ENCODE data around the gene USP21.

DNA sequence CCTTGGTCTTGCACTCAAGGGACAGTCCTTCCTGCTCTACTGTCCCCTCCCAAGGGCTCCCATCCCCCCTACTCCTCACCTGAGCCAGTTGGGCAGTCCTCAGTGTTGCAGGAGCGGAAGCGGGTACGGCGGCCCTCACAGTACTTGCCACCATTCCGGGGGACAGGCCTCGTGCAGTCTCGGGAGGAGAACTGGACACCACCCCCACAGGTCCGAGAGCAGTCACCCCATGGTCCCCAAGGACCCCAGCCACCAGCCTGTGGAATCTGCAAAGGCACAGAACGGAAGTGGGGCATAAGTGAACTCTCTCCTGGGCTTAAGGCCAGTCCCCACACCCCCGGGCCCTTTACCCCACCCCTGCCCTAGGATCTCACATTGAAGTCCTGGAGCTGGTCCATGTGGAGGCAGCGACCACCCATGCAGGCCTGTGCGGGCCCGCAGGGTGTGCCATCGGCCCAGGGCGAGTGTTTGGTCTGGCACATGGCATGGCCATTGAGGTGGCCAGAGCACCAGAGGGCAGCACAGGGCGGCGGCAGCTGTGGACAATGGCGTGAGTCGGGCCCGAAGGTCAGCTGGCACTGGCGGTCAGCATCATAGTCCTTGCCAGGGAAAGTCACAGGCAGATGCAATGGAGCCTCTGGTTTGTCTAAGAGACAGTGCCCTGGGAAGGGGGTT is 34.4 kb downstream of the USP21 start:
- TF ChIP-seq, protein P1, sequence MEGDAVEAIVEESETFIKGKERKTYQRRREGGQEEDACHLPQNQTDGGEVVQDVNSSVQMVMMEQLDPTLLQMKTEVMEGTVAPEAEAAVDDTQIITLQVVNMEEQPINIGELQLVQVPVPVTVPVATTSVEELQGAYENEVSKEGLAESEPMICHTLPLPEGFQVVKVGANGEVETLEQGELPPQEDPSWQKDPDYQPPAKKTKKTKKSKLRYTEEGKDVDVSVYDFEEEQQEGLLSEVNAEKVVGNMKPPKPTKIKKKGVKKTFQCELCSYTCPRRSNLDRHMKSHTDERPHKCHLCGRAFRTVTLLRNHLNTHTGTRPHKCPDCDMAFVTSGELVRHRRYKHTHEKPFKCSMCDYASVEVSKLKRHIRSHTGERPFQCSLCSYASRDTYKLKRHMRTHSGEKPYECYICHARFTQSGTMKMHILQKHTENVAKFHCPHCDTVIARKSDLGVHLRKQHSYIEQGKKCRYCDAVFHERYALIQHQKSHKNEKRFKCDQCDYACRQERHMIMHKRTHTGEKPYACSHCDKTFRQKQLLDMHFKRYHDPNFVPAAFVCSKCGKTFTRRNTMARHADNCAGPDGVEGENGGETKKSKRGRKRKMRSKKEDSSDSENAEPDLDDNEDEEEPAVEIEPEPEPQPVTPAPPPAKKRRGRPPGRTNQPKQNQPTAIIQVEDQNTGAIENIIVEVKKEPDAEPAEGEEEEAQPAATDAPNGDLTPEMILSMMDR (IDR thresholded peaks at IDR 0.05), result no peak
- TF ChIP-seq POLR2A (IDR thresholded peaks at IDR 0.05), result no peak

Data from heart left ventricle (tissue), 13 donors.